HG03520 (cell line): ENCODE results near the gene NUP93.
"Not testable (repeated sequence)": the region's sequence is repeated elsewhere in the genome, so short reads cannot be mapped to it uniquely, and the experiment has no call there.

Source experiments
- ATAC-seq: cut with Tn5 transposase; IDR thresholded peaks from one replicate; pipeline ENCODE4 v1.9.1; 2021; ENCODE audit warnings: mild to moderate bottlenecking, moderate library complexity; ENCODE audit not compliant: unreplicated experiment

NUP93 gene

GRCh38 chr16:56865394-56866062 is 135.6 kb downstream of the NUP93 start:
- ATAC-seq: no peak

GRCh38 chr16:56866955-56867830 is 137.3 kb downstream of the NUP93 start:
- no peak for ATAC-seq

- ATAC-seq: no peak
Measured at GRCh38 chr16:56868175-56868574, 138.2 kb downstream of the NUP93 start.

GRCh38 chr16:56868766-56869165 is 138.8 kb downstream of the NUP93 start:
- ATAC-seq: not testable (repeated sequence)

DNA sequence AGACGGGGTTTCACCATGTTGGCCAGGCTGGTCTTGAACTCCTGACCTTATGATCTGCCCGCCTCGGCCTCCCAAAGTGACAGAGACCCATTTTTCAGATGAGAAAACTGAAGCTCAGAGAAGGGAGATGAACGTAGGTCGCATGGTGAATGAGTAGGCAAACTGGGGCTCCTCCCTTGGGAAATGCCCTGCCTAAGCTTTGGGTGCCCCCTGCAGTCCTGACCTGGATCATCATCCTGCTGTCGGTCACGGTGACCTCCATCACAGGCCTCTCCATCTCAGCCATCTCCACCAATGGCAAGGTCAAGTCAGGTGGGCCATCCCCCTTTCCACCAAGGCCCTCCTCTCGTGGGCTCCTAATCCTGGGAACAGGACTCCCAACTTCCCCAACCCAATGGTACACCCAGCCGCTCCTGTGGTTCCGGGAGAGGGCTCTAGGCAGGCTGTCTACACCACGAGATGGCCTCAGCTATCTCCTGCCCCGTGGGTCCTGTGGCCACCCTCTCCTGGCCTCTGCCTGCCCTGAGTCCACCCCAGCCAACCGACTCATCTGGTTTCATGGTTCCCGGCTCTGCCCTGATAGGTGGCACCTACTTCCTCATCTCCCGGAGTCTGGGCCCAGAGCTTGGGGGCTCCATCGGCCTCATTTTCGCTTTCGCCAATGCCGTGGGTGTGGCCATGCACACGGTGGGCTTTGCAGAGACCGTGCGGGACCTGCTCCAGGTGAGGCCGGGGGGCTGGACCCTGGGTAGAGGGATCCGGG is 139.8 kb downstream of the NUP93 start:
- ATAC-seq: no peak

DNA sequence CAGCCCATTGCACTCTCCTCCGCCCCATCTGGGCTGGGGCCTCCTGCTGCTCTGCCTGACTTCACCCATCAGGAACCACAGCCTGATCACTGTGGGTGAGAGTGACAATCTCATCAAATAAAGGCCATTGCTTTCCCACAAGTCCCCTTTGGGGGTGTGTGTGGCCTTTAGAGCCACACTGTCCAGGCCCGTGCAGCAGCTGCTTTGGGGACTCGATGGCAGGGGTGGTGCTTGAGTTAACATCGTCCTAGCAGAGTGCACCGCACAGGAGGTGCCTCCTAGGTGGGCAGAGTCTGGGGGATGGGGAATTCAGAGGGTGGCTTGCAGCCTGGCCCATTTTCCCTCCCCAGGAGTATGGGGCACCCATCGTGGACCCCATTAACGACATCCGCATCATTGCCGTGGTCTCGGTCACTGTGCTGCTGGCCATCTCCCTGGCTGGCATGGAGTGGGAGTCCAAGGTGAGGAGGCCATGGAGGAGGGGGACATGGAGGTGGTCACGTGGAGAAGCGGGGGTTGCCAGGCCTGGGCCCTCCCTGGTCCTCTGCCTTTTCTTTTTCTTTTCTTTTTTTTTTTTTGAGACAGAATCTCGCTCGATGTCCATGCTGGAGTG is 140.5 kb downstream of the NUP93 start:
- no peak for ATAC-seq

GRCh38 chr16:56871172-56871593 is 141.3 kb downstream of the NUP93 start:
- no peak for ATAC-seq

DNA sequence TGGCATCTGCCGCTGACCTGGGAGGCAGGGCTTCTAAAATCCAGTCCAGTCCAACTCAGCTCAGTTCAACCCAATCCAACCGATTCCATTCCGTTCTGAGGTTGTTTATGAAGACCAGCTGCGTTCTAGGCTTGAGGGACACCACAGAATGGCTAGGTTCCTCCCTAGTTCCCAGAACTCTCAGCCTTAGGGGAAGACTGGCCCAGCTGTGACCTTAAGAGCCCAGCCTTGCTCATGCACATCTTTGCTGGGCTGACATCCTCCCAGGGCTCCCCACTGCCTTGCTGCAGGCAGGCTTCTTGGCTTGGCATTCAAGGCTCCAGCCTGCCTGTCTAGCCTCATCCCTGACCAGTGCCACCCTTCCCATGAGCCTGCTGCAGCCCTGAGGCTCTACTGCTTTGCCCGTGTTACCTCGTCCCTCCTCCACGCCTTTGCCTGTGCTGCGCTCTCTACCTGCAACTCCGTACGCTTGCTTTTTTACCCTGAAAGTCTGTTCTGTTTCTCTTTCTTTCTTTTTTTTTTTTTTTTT is 143.0 kb downstream of the NUP93 start:
- ATAC-seq: no peak

GRCh38 chr16:56874800-56875199 is 144.9 kb downstream of the NUP93 start:
- ATAC-seq: no peak

DNA sequence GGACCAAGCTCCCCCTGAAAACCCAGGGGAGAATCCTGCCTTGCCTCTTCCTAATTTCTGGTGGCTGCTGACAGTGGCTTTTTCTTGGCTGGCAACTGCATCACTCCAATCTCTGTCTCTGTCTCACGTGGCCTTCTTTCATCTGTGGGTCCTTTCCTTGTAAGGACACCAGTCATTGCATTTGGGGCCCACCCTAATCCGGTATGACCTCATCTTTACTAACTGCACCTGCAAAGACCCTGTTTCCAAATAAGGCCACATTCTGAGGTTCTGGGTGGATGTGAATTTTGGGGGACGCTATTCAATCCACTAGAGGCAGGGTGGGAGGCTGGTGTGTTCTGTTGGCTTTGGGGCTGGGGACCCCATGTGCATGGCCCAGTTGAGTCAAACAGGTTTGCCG is 146.1 kb downstream of the NUP93 start:
- no peak for ATAC-seq

DNA sequence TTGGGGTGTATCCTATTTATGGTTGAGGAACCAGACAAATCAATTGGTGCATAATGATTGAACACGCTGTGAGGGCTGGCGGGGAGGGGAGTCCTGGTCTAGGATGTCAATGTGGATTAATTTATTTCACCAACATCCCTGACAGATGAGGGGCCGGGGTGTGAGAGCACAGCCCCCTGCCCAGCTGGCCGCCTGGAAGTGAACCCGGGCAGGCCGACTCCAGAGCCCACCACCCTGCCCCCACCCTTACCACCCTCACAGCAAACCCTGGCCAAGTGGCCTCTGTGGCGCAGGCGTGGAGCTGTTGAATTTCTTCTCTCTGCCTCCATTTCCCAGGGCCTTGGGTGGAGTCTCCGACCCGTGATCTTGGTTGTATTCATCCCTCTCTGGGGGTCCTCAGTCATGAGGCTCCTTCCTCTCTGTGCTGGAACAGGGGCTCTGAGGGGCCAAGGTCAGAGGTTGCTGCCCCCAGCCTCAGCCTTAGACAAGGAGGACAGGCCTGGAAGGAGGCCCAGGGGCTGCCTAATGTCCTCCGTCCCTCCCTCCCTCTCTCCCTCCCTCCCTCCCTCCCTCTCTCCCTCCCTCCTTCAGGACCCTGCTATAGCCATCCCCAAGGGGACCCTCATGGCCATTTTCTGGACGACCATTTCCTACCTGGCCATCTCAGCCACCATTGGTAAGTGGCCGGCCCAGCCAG is 147.7 kb downstream of the NUP93 start:
- no peak for ATAC-seq

DNA sequence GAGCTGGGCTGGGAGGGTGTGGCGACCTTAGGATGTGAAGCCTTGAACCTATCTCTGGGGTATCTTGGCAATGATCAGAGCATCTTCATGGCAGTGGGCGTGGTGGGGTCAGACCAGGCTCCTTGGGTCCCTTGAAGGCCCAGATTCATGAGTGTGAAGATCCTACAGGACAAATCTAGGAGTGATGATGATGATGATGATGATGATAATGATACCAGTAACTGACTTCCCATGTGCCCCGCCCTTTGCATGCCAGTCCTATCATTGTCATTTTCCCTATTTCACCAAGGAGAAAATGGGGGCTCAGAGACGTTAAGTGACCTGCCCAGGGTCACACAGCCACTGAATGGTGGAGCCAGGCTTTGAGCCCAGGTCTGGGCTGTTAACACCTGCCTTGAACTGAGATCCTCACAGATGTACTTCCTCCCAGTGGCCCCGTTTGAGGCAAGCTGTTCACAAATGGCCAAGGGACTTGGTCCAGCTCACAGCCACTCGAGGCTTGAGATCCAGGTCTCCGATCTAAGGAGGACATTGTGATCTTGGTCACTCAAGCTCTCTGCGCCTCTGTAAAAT is 148.4 kb downstream of the NUP93 start:
- ATAC-seq: no peak

GRCh38 chr16:56879276-56879675 is 149.3 kb downstream of the NUP93 start:
- no peak for ATAC-seq

DNA sequence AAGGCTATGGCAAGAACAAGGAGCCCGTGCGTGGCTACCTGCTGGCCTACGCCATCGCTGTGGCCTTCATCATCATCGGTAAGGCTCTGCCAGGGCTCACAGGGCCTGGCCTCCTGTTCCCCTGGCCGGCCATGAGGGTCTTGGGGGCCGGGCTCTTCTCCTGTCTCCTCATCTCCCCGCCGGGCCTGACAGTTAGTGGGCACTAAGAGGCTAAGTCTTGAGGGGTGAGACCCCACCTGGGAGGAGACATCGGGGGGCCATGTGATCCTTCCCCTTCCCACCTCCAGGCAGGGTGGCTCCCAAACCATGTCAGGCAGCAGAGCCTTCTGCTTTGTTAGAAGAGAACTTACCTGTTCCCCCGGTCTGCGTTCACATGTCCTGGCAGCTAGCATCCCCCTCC is 150.2 kb downstream of the NUP93 start:
- ATAC-seq: no peak

- no peak for ATAC-seq
Measured at GRCh38 chr16:56880685-56881084, 150.8 kb downstream of the NUP93 start.

GRCh38 chr16:56882077-56882800 is 152.3 kb downstream of the NUP93 start:
- ATAC-seq: no peak

GRCh38 chr16:56883586-56883985 is 153.7 kb downstream of the NUP93 start:
- ATAC-seq: no peak

GRCh38 chr16:56884026-56884582 is 154.2 kb downstream of the NUP93 start:
- no peak for ATAC-seq

GRCh38 chr16:56884929-56885328 is 155.0 kb downstream of the NUP93 start:
- not testable (repeated sequence) for ATAC-seq
